Activated CD4-positive, alpha-beta memory T cell treated with anti-CD3 and anti-CD28 coated beads, Interleukin-2, amount 10 ng/mL, durations not matched to agents 7 days and 5 days (primary cell): ENCODE results near the gene DHRS11. TPM values are rescaled to one million over a fixed set of nuclear protein-coding genes. Genes with fewer than 3 reads are reported as not detected.

Experiments used
- CTCF ChIA-PET: fragments of 350-600 bp; sonication (Branson Sonifier 250); formaldehyde crosslinking; loops from one replicate; lab custom pipeline; 2021; ENCODE audit warnings: antibody characterized with exemption, inconsistent platforms; lab: Charles Lee
- POLR2A ChIA-PET: fragments of 350-600 bp; sonication (Branson Sonifier 250); formaldehyde crosslinking; loops from one replicate; lab custom pipeline; 2021; ENCODE audit warnings: antibody characterized with exemption; lab: Charles Lee
- DNase-seq: peaks from one replicate; pipeline ENCODE4 v3.0.0-alpha.2; 2020
- H3K27ac Mint-ChIP-seq: one replicate; pipeline ENCODE4 v1.8.0; 2021; ENCODE audit warnings: mild to moderate bottlenecking, mixed read lengths
- H3K27me3 Mint-ChIP-seq: one replicate; pipeline ENCODE4 v1.8.0; 2021; ENCODE audit warnings: mixed read lengths
- H3K36me3 Mint-ChIP-seq: one replicate; pipeline ENCODE4 v1.8.0; 2021; ENCODE audit warnings: low read depth, mixed read lengths
- H3K4me1 Mint-ChIP-seq: one replicate; pipeline ENCODE4 v1.8.0; 2021; ENCODE audit warnings: mixed read lengths
- H3K4me3 Mint-ChIP-seq: one replicate; pipeline ENCODE4 v1.8.0; 2021; ENCODE audit warnings: mild to moderate bottlenecking, mixed read lengths
- H3K9me3 Mint-ChIP-seq: one replicate; pipeline ENCODE4 v1.8.0; 2021; ENCODE audit warnings: mixed read lengths
- total RNA-seq, 2 experiments: library from RNA; stranded (reverse); gene quantifications; one replicate each; pipeline ENCODE4 v1.2.3, GENCODE V29; 2021

The DHRS11 gene
- total RNA-seq, 2 experiments from 2014 or later = 3.7 to 3.8 TPM

GRCh38 chr17:36608794-36609497 is 17.3 kb downstream of the DHRS11 start:
- Mint-ChIP-seq H3K9me3 (no peaks in the 10 kb centered on the region), H3K36me3 (peaks cover 7% of the 10 kb centered on the region), H3K4me3 (no peak overlapping the region), H3K27me3 (no peaks in the 10 kb centered on the region), H3K27ac (no peak overlapping the region), H3K4me1 (peaks cover 35% of the 10 kb centered on the region)
- CTCF ChIA-PET = interaction anchor here (0.7 kb wide), 1 partner anchor 395 kb away, joined by 3 read pairs; no protein-coding TSS in a partner anchor
- peak; percentile 33 for DNase-seq
- POLR2A ChIA-PET = no interaction called here

DNA sequence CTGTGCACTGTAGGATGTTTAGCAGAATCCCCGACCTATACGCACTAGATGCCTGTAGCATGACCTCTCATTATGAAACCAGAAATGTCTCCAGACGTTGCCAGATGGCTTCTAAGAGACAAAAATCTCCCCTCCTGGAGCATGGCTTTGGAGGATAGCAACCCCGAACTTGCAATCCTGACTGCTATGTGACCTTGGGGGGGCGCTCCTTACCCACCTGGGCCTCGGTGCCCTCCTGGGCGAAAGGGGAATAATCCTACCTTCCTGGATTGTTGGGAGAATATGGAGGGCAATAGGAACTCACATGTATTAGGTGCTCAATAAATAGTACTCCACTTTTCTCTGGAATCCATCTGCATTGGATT is 17.8 kb downstream of the DHRS11 start:
- Mint-ChIP-seq H3K4me1 (peaks cover 29% of the 10 kb centered on the region), H3K9me3 (no peaks in the 10 kb centered on the region), H3K27me3 (no peaks in the 10 kb centered on the region), H3K36me3 (peaks cover 7% of the 10 kb centered on the region), H3K27ac (no peak overlapping the region), H3K4me3 (no peak overlapping the region)
- ChIA-PET POLR2A (no interaction called here), CTCF (interaction anchor here (1.8 kb wide), 1 partner anchor 9 kb away, joined by 7 read pairs; the partner anchor contains the start of gene MRM1)
- no peak for DNase-seq

GRCh38 chr17:36610474-36610873 is 18.8 kb downstream of the DHRS11 start:
- no peak overlapping the region for H3K27ac Mint-ChIP-seq
- H3K27me3 Mint-ChIP-seq = no peaks in the 10 kb centered on the region
- ChIA-PET CTCF (interaction anchor here (1.8 kb wide), 1 partner anchor 10 kb away, joined by 7 read pairs; the partner anchor contains the start of gene MRM1), POLR2A (no interaction called here)
- peaks cover 7% of the 10 kb centered on the region for H3K36me3 Mint-ChIP-seq
- no peak overlapping the region for H3K4me3 Mint-ChIP-seq
- no peak for DNase-seq
- no peaks in the 10 kb centered on the region for H3K9me3 Mint-ChIP-seq
- H3K4me1 Mint-ChIP-seq = peaks cover 22% of the 10 kb centered on the region

- DNase-seq = no peak
- ChIA-PET POLR2A (no interaction called here), CTCF (no interaction called here)
- H3K36me3 Mint-ChIP-seq = peaks cover 7% of the 10 kb centered on the region
- H3K27ac Mint-ChIP-seq = no peak overlapping the region
- H3K4me3 Mint-ChIP-seq = no peak overlapping the region
- H3K27me3 Mint-ChIP-seq = no peaks in the 10 kb centered on the region
- no peaks in the 10 kb centered on the region for H3K9me3 Mint-ChIP-seq
- H3K4me1 Mint-ChIP-seq = peaks cover 15% of the 10 kb centered on the region
These were observed 19.8 kb downstream of the DHRS11 start for GRCh38 chr17:36611345-36612072.

GRCh38 chr17:36612323-36612722 is 20.6 kb downstream of the DHRS11 start:
- CTCF ChIA-PET = no interaction called here
- no peak overlapping the region for H3K4me3 Mint-ChIP-seq
- no peak for DNase-seq
- peaks cover 15% of the 10 kb centered on the region for H3K4me1 Mint-ChIP-seq
- no peak overlapping the region for H3K27ac Mint-ChIP-seq
- H3K9me3 Mint-ChIP-seq = no peaks in the 10 kb centered on the region
- no peaks in the 10 kb centered on the region for H3K27me3 Mint-ChIP-seq
- peaks cover 7% of the 10 kb centered on the region for H3K36me3 Mint-ChIP-seq
- POLR2A ChIA-PET = no interaction called here

GRCh38 chr17:36613155-36613554 is 21.5 kb downstream of the DHRS11 start:
- no peaks in the 10 kb centered on the region for H3K27me3 Mint-ChIP-seq
- H3K4me3 Mint-ChIP-seq = no peak overlapping the region
- peaks cover 11% of the 10 kb centered on the region for H3K4me1 Mint-ChIP-seq
- POLR2A ChIA-PET = no interaction called here
- no peak for DNase-seq
- peaks cover 4% of the 10 kb centered on the region for H3K36me3 Mint-ChIP-seq
- no peak overlapping the region for H3K27ac Mint-ChIP-seq
- H3K9me3 Mint-ChIP-seq = no peaks in the 10 kb centered on the region
- CTCF ChIA-PET = interaction anchor here (0.9 to 1.3 kb wide), 2 partner anchors 9 to 13 kb away, joined by 3 to 4 read pairs; no protein-coding TSS in a partner anchor

DNA sequence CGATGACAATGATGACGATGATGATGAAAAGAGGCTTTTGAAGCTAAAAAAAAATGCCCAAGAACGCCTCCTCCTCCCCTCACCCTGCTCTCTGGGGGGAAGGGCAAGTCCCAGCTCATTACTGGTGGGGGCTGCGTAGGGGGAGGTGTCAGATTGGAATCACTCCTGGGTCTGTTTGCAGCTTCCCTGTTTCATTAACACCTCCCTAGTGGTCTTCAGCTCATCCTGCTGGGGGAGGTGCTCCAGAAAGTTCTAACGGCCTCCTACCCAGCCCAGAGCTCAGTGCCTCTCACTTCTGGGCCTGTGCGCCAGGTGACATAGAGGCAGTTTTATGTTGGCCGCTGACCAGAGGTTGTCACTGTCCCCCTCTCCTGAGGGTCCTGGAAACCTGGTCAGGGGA is 22.4 kb downstream of the DHRS11 start:
- no peaks in the 10 kb centered on the region for H3K27me3 Mint-ChIP-seq
- no peaks in the 10 kb centered on the region for H3K9me3 Mint-ChIP-seq
- H3K27ac Mint-ChIP-seq = no peak overlapping the region
- no peaks in the 10 kb centered on the region for H3K36me3 Mint-ChIP-seq
- ChIA-PET CTCF (interaction anchor here (0.7 to 1.3 kb wide), 3 partner anchors 10 to 12 kb away, joined by 3 to 4 read pairs (median 3); no protein-coding TSS in a partner anchor), POLR2A (interaction anchor here (0.8 kb wide), 1 partner anchor 11 kb away, joined by 3 read pairs; no protein-coding TSS in a partner anchor)
- H3K4me1 Mint-ChIP-seq = peaks cover 2% of the 10 kb centered on the region
- no peak for DNase-seq
- H3K4me3 Mint-ChIP-seq = no peak overlapping the region

DNA sequence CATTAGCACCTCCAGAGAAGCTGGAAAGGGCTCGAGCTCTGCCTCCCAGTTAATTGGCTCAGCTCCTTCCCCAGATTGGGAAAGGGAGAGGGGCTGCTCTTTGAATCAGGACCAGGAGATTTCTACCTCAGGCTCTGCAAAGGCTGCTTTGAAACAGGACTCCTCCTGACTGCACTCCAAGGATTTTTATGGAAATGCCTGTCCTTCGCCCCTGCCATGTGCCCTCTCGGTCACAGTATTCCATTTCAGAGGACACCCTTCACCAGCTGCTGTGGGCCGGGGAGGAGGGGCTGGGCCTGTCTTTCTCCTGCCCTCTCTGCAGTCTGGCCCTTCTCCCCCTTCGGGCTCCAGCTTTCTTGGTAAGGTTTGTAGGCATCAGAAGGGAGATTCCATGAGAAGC is 23.3 kb downstream of the DHRS11 start:
- DNase-seq = no peak
- H3K9me3 Mint-ChIP-seq = no peaks in the 10 kb centered on the region
- CTCF ChIA-PET = no interaction called here
- POLR2A ChIA-PET = interaction anchor here (0.8 to 0.9 kb wide), 2 partner anchors 12 to 13 kb away, joined by 3 read pairs; partner anchors contain the start of gene MRM1
- H3K4me1 Mint-ChIP-seq = no peaks in the 10 kb centered on the region
- H3K4me3 Mint-ChIP-seq = no peak overlapping the region
- H3K27me3 Mint-ChIP-seq = no peaks in the 10 kb centered on the region
- H3K36me3 Mint-ChIP-seq = no peaks in the 10 kb centered on the region
- H3K27ac Mint-ChIP-seq = no peak overlapping the region

GRCh38 chr17:36616061-36617029 is 24.7 kb downstream of the DHRS11 start:
- CTCF ChIA-PET = interaction anchor here (0.9 to 1.1 kb wide), 2 partner anchors 9 kb away, joined by 4 to 6 read pairs; no protein-coding TSS in a partner anchor
- Mint-ChIP-seq H3K9me3 (no peaks in the 10 kb centered on the region), H3K4me1 (peaks cover 3% of the 10 kb centered on the region), H3K27ac (no peak overlapping the region), H3K27me3 (no peaks in the 10 kb centered on the region), H3K4me3 (no peak overlapping the region), H3K36me3 (no peaks in the 10 kb centered on the region)
- no peak for DNase-seq
- POLR2A ChIA-PET = no interaction called here

GRCh38 chr17:36617773-36618172 is 26.1 kb downstream of the DHRS11 start:
- DNase-seq = no peak
- H3K4me3 Mint-ChIP-seq = no peak overlapping the region
- ChIA-PET CTCF (interaction anchor here (1.8 kb wide), 1 partner anchor 15 kb away, joined by 7 read pairs; no protein-coding TSS in a partner anchor), POLR2A (no interaction called here)
- no peaks in the 10 kb centered on the region for H3K36me3 Mint-ChIP-seq
- H3K9me3 Mint-ChIP-seq = no peaks in the 10 kb centered on the region
- peaks cover 4% of the 10 kb centered on the region for H3K4me1 Mint-ChIP-seq
- H3K27ac Mint-ChIP-seq = no peak overlapping the region
- H3K27me3 Mint-ChIP-seq = no peaks in the 10 kb centered on the region

DNA sequence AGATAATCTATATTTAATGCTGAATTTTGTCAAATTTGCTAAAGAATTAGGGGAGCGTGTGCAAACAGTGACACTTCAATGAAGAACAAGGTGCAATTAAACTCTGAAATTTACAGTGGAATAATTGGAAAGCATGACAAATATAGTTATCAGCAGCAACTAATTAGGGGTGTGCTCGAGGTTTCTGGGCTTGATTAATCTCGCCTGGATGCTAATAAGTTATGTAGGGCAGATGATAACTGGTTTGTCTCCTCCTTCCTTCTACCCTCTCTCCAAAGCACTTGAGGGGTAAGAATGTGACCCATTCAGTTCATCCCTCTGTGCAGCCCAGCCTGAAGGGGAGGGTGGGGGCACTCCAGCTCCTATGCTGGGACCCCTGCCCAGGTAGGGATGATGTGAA is 31.6 kb downstream of the DHRS11 start:
- no peaks in the 10 kb centered on the region for H3K27me3 Mint-ChIP-seq
- DNase-seq = no peak
- no peaks in the 10 kb centered on the region for H3K9me3 Mint-ChIP-seq
- POLR2A ChIA-PET = no interaction called here
- peaks cover 4% of the 10 kb centered on the region for H3K4me1 Mint-ChIP-seq
- CTCF ChIA-PET = no interaction called here
- H3K4me3 Mint-ChIP-seq = no peak overlapping the region
- no peak overlapping the region for H3K27ac Mint-ChIP-seq
- no peaks in the 10 kb centered on the region for H3K36me3 Mint-ChIP-seq

DNA sequence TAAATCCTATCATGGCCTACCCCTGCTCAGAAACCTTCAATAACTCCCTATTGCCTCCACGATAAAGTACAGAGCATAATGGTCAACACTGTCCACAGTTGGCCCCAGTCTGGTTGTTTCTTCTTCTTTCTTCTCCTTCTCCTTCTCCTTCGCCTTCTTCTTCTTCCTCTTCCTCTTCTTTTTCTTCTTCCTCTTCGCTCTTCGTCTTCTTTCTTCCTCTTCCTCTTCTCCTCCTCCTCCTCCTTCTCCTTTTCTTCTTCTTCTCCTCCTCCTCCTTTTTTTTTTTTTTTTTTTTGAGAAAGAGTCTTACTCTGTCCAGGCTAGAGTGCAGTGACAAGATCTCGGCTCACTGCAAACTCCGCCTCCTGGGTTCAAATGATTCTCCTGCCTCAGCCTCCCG is 33.5 kb downstream of the DHRS11 start:
- POLR2A ChIA-PET = interaction anchor here (1.7 kb wide), 1 partner anchor 23 kb away, joined by 5 read pairs; the partner anchor contains the start of gene MRM1
- CTCF ChIA-PET = interaction anchor here (0.7 to 3.4 kb wide), 18 partner anchors 8 to 748 kb away, joined by 3 to 25 read pairs (median 4); partner anchors contain the start of gene MRM1
- Mint-ChIP-seq H3K36me3 (no peaks in the 10 kb centered on the region), H3K9me3 (no peaks in the 10 kb centered on the region), H3K4me1 (peaks cover 4% of the 10 kb centered on the region), H3K4me3 (no peak overlapping the region), H3K27ac (no peak overlapping the region), H3K27me3 (no peaks in the 10 kb centered on the region)
- DNase-seq = no peak
